Measurements from ENCODE around the gene PALMD. TPM values are rescaled to one million over a fixed set of nuclear protein-coding genes. Genes with fewer than 3 reads are reported as not detected.

PALMD gene
- total RNA-seq, 1 experiment from 2014 or later = 0.05 TPM

GRCh38 chr1:99702221-99702620 lies 56.3 kb downstream of the PALMD start:
- DNase-seq (ENCODE audit: low read depth, low spot score) (no peak), ATAC-seq (no peak)
- in situ Hi-C loops (cut with HindIII; ENCODE audit: low pct_unique_long_range_greater_than_20kb, low sequenced_read_pairs) (no loop called here), intact Hi-C loops (cut with micrococcal nuclease; ENCODE audit: unreplicated experiment) (loop anchor here (10.0 kb wide), 2 partner anchors 217 to 907 kb away; no protein-coding TSS in a partner anchor)
- Histone ChIP-seq H3K27ac (ENCODE audit: low read length) (no peak overlapping the region), H3K36me3 (ENCODE audit: control insufficient read depth, insufficient read depth, low read length) (no peaks in the 10 kb centered on the region), H3K27me3 (ENCODE audit: control insufficient read depth, insufficient read depth, low read length) (peaks cover 2% of the 10 kb centered on the region; the same call in 1 of the 2 replicates), H3K9me3 (ENCODE audit: control insufficient read depth, insufficient read depth, low read depth, low read length) (no peaks in the 10 kb centered on the region), H3K4me1 (ENCODE audit: control insufficient read depth, insufficient read depth, low read length) (no peaks in the 10 kb centered on the region), H3K4me3 (ENCODE audit: low read depth in 2 of 2, low read length in 2 of 2) (no peak overlapping the region)
- POLR2A ChIA-PET = no interaction called here
- CTCF ChIA-PET = no interaction called here
- no peak for TF ChIP-seq REST (IDR thresholded peaks at IDR 0.05; ENCODE audit: insufficient read depth in 1 of 2, low read depth in 2 of 2, low read length in 1 of 2)
- no peak for TF ChIP-seq TCF7L2 (IDR thresholded peaks at IDR 0.05; ENCODE audit: low read depth, low read length)
- TF ChIP-seq POLR2AphosphoS5 (IDR thresholded peaks at IDR 0.05; ENCODE audit: low read depth, low read length) = no peak
- no peak for TF ChIP-seq SIN3A (IDR thresholded peaks at IDR 0.05; ENCODE audit: borderline replicate concordance, insufficient read depth, low read depth, low read length)
- TF ChIP-seq CTCF (IDR thresholded peaks at IDR 0.05) = no peak
- BruUV-seq (replicated peaks) = no TSS peak

GRCh38 chr1:99704356-99704816 lies 58.5 kb downstream of the PALMD start:
- TF ChIP-seq CTCF (IDR thresholded peaks at IDR 0.05) = no peak
- TF ChIP-seq TCF7L2 (IDR thresholded peaks at IDR 0.05; ENCODE audit: low read depth, low read length) = no peak
- POLR2A ChIA-PET = no interaction called here
- Histone ChIP-seq H3K9me3 (ENCODE audit: control insufficient read depth, insufficient read depth, low read depth, low read length) (no peaks in the 10 kb centered on the region), H3K36me3 (ENCODE audit: control insufficient read depth, insufficient read depth, low read length) (no peaks in the 10 kb centered on the region), H3K27ac (ENCODE audit: low read length) (no peak overlapping the region), H3K27me3 (ENCODE audit: control insufficient read depth, insufficient read depth, low read length) (no peaks in the 10 kb centered on the region), H3K4me3 (ENCODE audit: low read depth in 2 of 2, low read length in 2 of 2) (no peak overlapping the region; a peak in 1 of 4 replicates), H3K4me1 (ENCODE audit: control insufficient read depth, insufficient read depth, low read length) (no peaks in the 10 kb centered on the region)
- intact Hi-C loops (cut with micrococcal nuclease; ENCODE audit: unreplicated experiment) (loop anchor here (10.0 kb wide), 2 partner anchors 220 to 910 kb away; no protein-coding TSS in a partner anchor), in situ Hi-C loops (cut with HindIII; ENCODE audit: low pct_unique_long_range_greater_than_20kb, low sequenced_read_pairs) (no loop called here)
- no peak for ATAC-seq
- DNase-seq (ENCODE audit: low read depth, low spot score) = no peak
- CTCF ChIA-PET = no interaction called here
- no TSS peak for BruUV-seq (replicated peaks)

Data from Panc1 (cell line).